ENCODE results near the gene CTSD.

Gene CTSD

GRCh38 chr11:1743585-1744136 lies 20.1 kb downstream of the CTSD start:
- peak; percentile 12 for DNase-seq

- DNase-seq = no peak
These were observed 20.7 kb downstream of the CTSD start for GRCh38 chr11:1742869-1743584.

- no peak for DNase-seq
These were observed 21.4 kb downstream of the CTSD start for GRCh38 chr11:1742371-1742770.

- DNase-seq = no peak
These were observed 22.0 kb downstream of the CTSD start for GRCh38 chr11:1741741-1742140.

GRCh38 chr11:1740786-1741530 lies 22.8 kb downstream of the CTSD start:
- no peak for DNase-seq

- DNase-seq = no peak
These were observed 24.2 kb downstream of the CTSD start for GRCh38 chr11:1739576-1739975.

GRCh38 chr11:1738380-1738779 lies 25.3 kb downstream of the CTSD start:
- DNase-seq = no peak

GRCh38 chr11:1737080-1737757 lies 26.5 kb downstream of the CTSD start:
- DNase-seq = no peak

- DNase-seq = no peak
These were observed 27.2 kb downstream of the CTSD start for GRCh38 chr11:1736447-1736992.

GRCh38 chr11:1735271-1735670 lies 28.5 kb downstream of the CTSD start:
- DNase-seq = no peak

- no peak for DNase-seq
These were observed 29.1 kb downstream of the CTSD start for GRCh38 chr11:1734641-1735081.

- DNase-seq = no peak
These were observed 29.7 kb downstream of the CTSD start for GRCh38 chr11:1733716-1734640.

- no peak for DNase-seq
These were observed 30.6 kb downstream of the CTSD start for GRCh38 chr11:1733009-1733715.

GRCh38 chr11:1732418-1733008 lies 31.2 kb downstream of the CTSD start:
- no peak for DNase-seq

- no peak for DNase-seq
These were observed 32.2 kb downstream of the CTSD start for GRCh38 chr11:1731451-1732059.

- no peak for DNase-seq
These were observed 33.6 kb downstream of the CTSD start for GRCh38 chr11:1730059-1730629.

GRCh38 chr11:1729692-1730011 lies 34.1 kb downstream of the CTSD start:
- no peak for DNase-seq

- no peak for DNase-seq
These were observed 34.6 kb downstream of the CTSD start for GRCh38 chr11:1728931-1729691.

- DNase-seq = no peak
These were observed 35.4 kb downstream of the CTSD start for GRCh38 chr11:1728301-1728700.

GRCh38 chr11:1727861-1728260 lies 35.9 kb downstream of the CTSD start:
- no peak for DNase-seq

Measured in right hindlimb (tissue), 1 donor.